Skin epidermis (tissue), 12 donors: ENCODE data around the gene ITGA8.
"Not testable (repeated sequence)": the region's sequence is repeated elsewhere in the genome, so short reads cannot be mapped to it uniquely, and the experiment has no call there.

Experiments
- H3K27ac ChIP-seq, 21 experiments: fragments of 200-600 bp; sonication (generic) in 11 of 21; one replicate each; pipeline ENCODE4 v1.5.0; 2020; ENCODE audit warnings: mild to moderate bottlenecking in 3 of 21, inconsistent platforms in 2 of 21, moderate library complexity in 2 of 21
- H3K4me3 ChIP-seq, 7 experiments: fragments of 200-600 bp; sonication (generic) in 2 of 7; one replicate each; pipeline ENCODE4 v1.5.0; 2020; ENCODE audit warnings: inconsistent platforms in 2 of 7, mild to moderate bottlenecking in 2 of 7, moderate library complexity in 1 of 7

The ITGA8 gene

GRCh38 chr10:15627617-15628196, 92.0 kb downstream of the ITGA8 start:
- H3K27ac ChIP-seq, result no peak overlapping the region

GRCh38 chr10:15626937-15627336, 92.8 kb downstream of the ITGA8 start:
- Histone ChIP-seq H3K4me3 (no peak overlapping the region), H3K27ac (no peak overlapping the region)

More at GRCh38 chr10:15627617-15628196, 92.0 kb downstream of the ITGA8 start:
- no peak overlapping the region for H3K4me3 ChIP-seq

GRCh38 chr10:15625261-15625660, 94.5 kb downstream of the ITGA8 start:
- no peak overlapping the region for H3K4me3 ChIP-seq
- H3K27ac ChIP-seq, result peak overlapping the region in 1 of 21 experiments; percentile 10

- H3K4me3 ChIP-seq, result no peak overlapping the region
- no peak overlapping the region for H3K27ac ChIP-seq
Measured at GRCh38 chr10:15624401-15625196, 95.1 kb downstream of the ITGA8 start.

GRCh38 chr10:15620836-15621515, 98.7 kb downstream of the ITGA8 start:
- H3K4me3 ChIP-seq, result no peak overlapping the region
- no peak overlapping the region for H3K27ac ChIP-seq

GRCh38 chr10:15620337-15620736, 99.4 kb downstream of the ITGA8 start:
- H3K27ac ChIP-seq, result no peak overlapping the region

GRCh38 chr10:15609246-15609645, 110.5 kb downstream of the ITGA8 start:
- H3K27ac ChIP-seq, result no peak overlapping the region
- no peak overlapping the region for H3K4me3 ChIP-seq

More at GRCh38 chr10:15620337-15620736, 99.4 kb downstream of the ITGA8 start:
- H3K4me3 ChIP-seq, result no peak overlapping the region

GRCh38 chr10:15606377-15606776, 113.3 kb downstream of the ITGA8 start:
- Histone ChIP-seq H3K4me3 (no peak overlapping the region), H3K27ac (peak overlapping the region in 2 of 21 experiments; percentile 12 to 41)

- no peak overlapping the region for H3K4me3 ChIP-seq
- H3K27ac ChIP-seq, result peak overlapping the region in 2 of 21 experiments; percentile 12 to 41
Measured at GRCh38 chr10:15605740-15606369, 113.9 kb downstream of the ITGA8 start.

GRCh38 chr10:15603446-15604011, 116.2 kb downstream of the ITGA8 start:
- Histone ChIP-seq H3K27ac (no peak overlapping the region), H3K4me3 (no peak overlapping the region)

- no peak overlapping the region for H3K4me3 ChIP-seq
- no peak overlapping the region for H3K27ac ChIP-seq
Measured at GRCh38 chr10:15601819-15602218, 117.9 kb downstream of the ITGA8 start.

- Histone ChIP-seq H3K27ac (no peak overlapping the region), H3K4me3 (no peak overlapping the region)
Measured at GRCh38 chr10:15595260-15595659, 124.5 kb downstream of the ITGA8 start.

- Histone ChIP-seq H3K4me3 (no peak overlapping the region), H3K27ac (no peak overlapping the region)
Measured at GRCh38 chr10:15591937-15592336, 127.8 kb downstream of the ITGA8 start.

GRCh38 chr10:15591431-15591830, 128.3 kb downstream of the ITGA8 start:
- Histone ChIP-seq H3K4me3 (no peak overlapping the region), H3K27ac (no peak overlapping the region)

- Histone ChIP-seq H3K4me3 (no peak overlapping the region), H3K27ac (no peak overlapping the region)
Measured at GRCh38 chr10:15588635-15589508, 130.8 kb downstream of the ITGA8 start.

GRCh38 chr10:15588151-15588550, 131.6 kb downstream of the ITGA8 start:
- H3K4me3 ChIP-seq, result no peak overlapping the region
- no peak overlapping the region for H3K27ac ChIP-seq

- Histone ChIP-seq H3K27ac (no peak overlapping the region), H3K4me3 (no peak overlapping the region)
Measured at GRCh38 chr10:15587271-15587670, 132.5 kb downstream of the ITGA8 start.

GRCh38 chr10:15585303-15585715, 134.4 kb downstream of the ITGA8 start:
- H3K27ac ChIP-seq, result no peak overlapping the region
- H3K4me3 ChIP-seq, result no peak overlapping the region

- not testable (repeated sequence) for H3K27ac ChIP-seq, H3K4me3 ChIP-seq
Measured at GRCh38 chr10:15582972-15583371, 136.8 kb downstream of the ITGA8 start.
